HTERT RPE-1 (cell line): ENCODE data around the gene COMMD10.
"Not testable (repeated sequence)": the region's sequence is repeated elsewhere in the genome, so short reads cannot be mapped to it uniquely, and the experiment has no call there.

Experiments
- in situ Hi-C: fragments of 300-500 bp; cut with MboI; formaldehyde crosslinking; loops from 4 replicates; pipeline ENCODE4 v1.14.3; 2020; ENCODE audit warnings: low sequenced_read_pairs

Gene COMMD10

GRCh38 chr5:116091416-116091815 lies 6.6 kb downstream of the COMMD10 start:
- in situ Hi-C loops, result no loop called here

GRCh38 chr5:116097301-116097700 lies 12.5 kb downstream of the COMMD10 start:
- in situ Hi-C loops, result no loop called here

- in situ Hi-C loops, result no loop called here
These were observed 14.2 kb downstream of the COMMD10 start for GRCh38 chr5:116098998-116099397.

DNA sequence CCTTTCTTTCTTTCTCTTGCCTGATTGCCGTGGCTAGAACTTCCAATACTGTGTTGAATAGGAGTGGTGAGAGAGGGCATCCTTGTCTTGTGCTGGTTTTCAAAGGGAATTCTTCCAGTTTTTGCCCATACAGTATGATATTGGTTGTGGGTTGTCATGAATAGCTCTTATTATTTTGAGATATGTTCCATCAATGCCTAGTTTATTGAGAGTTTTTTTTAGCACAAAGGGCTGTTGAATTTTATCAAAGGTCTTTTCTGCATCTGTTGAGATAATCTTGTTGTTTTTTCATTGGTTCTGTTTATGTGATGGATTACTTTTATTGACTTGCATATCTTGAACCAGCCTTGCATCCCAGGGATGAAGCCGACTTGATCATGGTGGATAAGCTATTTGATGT lies 20.1 kb downstream of the COMMD10 start:
- in situ Hi-C loops, result not testable (repeated sequence)

- in situ Hi-C loops, result no loop called here
These were observed 30.3 kb downstream of the COMMD10 start for GRCh38 chr5:116115163-116115562.

DNA sequence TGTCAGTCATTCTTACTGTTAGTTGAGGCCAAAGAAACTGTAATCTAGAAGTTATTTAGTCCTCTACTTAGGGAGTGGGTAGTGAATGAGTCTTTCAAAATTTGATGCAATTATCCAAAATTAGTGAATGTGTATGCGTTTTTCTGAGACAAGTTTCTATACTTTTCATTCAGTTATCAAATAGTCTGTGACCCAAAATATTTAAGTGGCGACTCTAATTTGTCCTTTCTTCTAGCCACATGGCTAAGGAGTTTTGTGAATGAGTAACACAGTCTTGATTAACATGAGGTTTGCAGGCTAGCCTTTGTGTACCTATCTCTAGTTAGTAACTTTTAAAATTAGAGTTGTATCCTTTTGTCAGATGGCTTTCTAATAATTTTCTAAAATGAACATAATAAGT lies 45.6 kb downstream of the COMMD10 start:
- in situ Hi-C loops, result no loop called here

- in situ Hi-C loops, result no loop called here
These were observed 46.2 kb downstream of the COMMD10 start for GRCh38 chr5:116130976-116131375.

DNA sequence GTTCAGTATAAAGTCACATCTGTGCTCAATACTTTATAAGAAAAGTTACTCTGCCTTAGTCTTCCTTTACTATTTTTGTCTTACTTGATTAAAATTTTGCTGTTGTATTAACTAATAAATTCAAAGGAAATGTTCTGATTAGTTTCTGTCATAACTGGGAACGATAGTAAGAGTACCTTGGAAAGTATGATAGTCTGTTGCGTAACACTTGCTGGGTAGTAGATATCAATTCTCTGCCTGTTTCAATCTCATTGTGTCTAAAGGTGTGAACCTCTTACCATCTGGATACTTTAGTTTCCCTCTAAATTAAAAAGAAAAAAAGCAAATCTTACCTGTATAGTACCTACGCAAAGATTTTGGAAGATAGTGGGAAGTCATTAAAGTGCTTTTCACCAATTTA lies 48.5 kb downstream of the COMMD10 start:
- in situ Hi-C loops, result no loop called here

- in situ Hi-C loops, result no loop called here
These were observed 50.5 kb downstream of the COMMD10 start for GRCh38 chr5:116135344-116135743.

DNA sequence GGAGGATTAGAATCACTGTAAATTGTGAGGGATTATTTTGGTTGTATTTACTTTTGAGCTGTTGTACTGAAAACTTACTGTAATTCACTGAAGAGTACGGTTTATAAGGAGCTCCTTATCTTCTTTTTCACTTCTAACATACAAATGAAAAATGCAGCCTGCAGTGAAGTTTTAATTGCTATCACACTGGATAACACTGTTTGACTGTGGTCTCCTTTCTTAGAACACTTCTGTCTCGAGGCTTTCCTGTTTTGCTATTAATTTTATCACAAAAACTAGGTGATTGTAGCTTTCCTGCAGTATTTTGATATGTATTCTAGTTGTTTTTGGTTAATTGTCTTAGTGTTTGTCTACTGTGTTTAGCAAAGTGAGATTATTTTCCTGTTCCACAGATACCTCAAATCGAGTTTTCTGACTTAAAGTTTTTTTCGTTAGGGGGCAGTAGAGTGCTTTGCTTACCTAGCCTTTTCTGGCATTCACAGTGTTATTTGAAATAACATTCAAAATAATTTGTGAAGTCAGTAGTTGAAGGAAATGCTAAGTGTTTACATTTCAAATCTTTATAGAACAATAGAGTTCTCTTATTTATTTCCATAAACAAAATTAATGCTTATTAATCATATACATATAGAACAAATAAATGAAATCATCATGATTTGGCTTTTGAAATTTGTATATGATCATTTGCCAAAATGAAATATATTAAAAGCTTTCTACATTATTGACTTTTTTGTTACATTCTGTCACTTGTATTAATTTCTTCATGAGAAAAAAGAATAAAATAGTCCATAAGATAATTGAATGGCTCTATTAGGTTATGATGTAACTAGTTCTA lies 52.9 kb downstream of the COMMD10 start:
- in situ Hi-C loops, result no loop called here

DNA sequence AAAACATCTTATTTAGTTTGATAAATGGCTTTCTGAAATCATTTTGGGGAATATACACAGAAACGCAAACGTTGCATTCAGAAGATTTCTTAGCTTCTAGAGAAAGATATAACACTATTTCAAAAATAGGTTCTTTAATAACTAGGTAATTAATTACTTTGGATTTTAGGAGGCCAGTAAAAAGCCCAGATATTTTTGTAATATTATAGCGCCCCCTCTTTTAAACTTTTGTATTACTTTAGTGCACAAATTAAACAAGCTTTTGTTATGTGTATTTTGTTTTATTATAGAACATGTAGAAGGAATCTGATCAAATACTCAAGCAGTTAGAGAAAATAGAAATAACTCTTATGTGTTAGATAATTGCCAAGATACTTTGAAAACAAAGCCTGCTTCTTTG lies 57.7 kb downstream of the COMMD10 start:
- in situ Hi-C loops, result no loop called here

GRCh38 chr5:116144103-116144502 lies 59.3 kb downstream of the COMMD10 start:
- in situ Hi-C loops, result no loop called here

GRCh38 chr5:116144991-116145390 lies 60.2 kb downstream of the COMMD10 start:
- in situ Hi-C loops, result no loop called here

GRCh38 chr5:116145416-116145815 lies 60.6 kb downstream of the COMMD10 start:
- in situ Hi-C loops, result no loop called here

GRCh38 chr5:116152169-116152568 lies 67.3 kb downstream of the COMMD10 start:
- in situ Hi-C loops, result no loop called here

- in situ Hi-C loops, result no loop called here
These were observed 68.9 kb downstream of the COMMD10 start for GRCh38 chr5:116153687-116154174.

DNA sequence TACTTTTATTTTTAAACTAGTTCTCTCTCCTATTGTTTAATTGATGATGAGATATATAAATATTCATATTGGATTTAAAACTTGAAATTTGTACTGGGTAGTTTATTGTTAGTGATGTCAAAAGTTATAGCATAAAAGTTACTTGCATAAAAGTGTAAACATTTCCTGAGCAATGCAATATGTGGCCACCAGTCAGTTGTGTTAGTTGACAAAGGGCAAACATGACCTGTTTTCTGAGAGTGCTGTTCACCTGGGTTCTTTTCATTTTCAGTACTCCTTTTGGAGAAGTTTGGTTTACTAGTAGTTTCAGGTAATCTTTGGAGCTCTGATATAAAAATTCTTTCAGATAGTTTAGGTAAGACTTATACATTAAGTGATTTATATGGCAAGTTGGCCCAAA lies 69.4 kb downstream of the COMMD10 start:
- in situ Hi-C loops, result no loop called here

GRCh38 chr5:116154931-116155330 lies 70.1 kb downstream of the COMMD10 start:
- in situ Hi-C loops, result no loop called here

GRCh38 chr5:116157902-116158301 lies 73.1 kb downstream of the COMMD10 start:
- in situ Hi-C loops, result no loop called here

DNA sequence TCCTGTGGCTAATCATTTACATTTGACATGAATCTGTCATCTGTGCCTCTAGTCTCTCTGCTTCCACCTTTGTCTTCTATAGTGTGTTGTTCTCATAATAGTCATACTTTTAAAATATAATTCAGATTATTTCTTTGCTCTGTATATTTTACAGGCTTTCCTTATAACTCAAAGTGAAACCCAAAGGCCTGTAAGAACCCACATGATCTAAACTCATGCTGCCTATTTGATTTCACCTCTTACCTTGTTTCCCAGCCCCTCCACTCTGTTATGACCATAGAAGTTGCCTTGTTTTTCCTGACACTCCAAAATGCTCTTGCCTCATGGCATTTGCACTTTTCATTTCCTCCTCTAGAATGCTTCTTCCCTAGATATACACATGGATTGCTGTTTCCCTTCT lies 74.2 kb downstream of the COMMD10 start:
- in situ Hi-C loops, result no loop called here

GRCh38 chr5:116174111-116174510 lies 89.3 kb downstream of the COMMD10 start:
- in situ Hi-C loops, result no loop called here

GRCh38 chr5:116176121-116176520 lies 91.3 kb downstream of the COMMD10 start:
- in situ Hi-C loops, result no loop called here

- in situ Hi-C loops, result no loop called here
These were observed 94.1 kb downstream of the COMMD10 start for GRCh38 chr5:116178925-116179324.
